Stimulated activated CD4-positive, alpha-beta T cell treated with anti-CD3 and anti-CD28 coated beads, Interleukin-1b, Interleukin-23, amount 100 ng/mL, for 48 hours (primary cell): Measurements from ENCODE around the gene COL6A3.

Experiments used
- DNase-seq: peaks from one replicate; pipeline ENCODE4 v3.0.0-alpha.2; 2020

The COL6A3 gene

DNA sequence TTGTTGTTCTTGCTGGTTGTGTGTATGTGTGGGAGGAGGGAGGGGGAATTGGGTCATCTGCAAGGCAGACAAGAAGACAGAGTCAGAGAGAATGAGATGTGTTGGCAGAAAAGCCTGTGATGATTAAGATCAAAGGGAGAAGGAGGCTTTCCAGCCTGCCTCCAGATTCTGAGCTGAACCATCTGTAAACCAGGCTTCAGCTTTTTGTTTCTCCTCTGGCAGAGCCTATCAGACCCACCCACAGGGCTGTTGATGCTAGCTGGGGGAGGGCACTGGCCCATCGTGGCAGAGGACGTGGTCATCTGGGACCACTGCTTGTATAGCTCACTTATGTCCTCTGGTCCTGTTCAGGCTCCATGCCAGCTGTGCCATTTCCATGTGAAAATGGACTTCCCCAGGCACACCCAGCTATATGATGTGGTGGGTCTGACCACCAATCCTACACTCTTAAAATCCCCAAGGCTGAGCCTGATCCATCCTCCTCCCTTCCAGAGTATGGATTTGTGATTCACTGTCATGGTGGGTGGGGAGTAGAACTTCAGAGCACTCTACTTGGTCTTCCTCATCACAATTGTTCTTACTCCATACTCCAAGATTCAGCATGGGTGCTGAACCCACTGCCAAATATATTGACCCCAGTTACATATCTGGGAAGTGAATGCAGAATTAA lies 27.8 kb upstream of the COL6A3 start:
- peak; percentile 60 for DNase-seq

- peak; percentile 82 for DNase-seq
These were observed 26.9 kb upstream of the COL6A3 start for GRCh38 chr2:237440819-237441281.

GRCh38 chr2:237438080-237438940 lies 24.3 kb upstream of the COL6A3 start:
- DNase-seq: no peak

GRCh38 chr2:237437566-237437965 lies 23.6 kb upstream of the COL6A3 start:
- DNase-seq: no peak

DNA sequence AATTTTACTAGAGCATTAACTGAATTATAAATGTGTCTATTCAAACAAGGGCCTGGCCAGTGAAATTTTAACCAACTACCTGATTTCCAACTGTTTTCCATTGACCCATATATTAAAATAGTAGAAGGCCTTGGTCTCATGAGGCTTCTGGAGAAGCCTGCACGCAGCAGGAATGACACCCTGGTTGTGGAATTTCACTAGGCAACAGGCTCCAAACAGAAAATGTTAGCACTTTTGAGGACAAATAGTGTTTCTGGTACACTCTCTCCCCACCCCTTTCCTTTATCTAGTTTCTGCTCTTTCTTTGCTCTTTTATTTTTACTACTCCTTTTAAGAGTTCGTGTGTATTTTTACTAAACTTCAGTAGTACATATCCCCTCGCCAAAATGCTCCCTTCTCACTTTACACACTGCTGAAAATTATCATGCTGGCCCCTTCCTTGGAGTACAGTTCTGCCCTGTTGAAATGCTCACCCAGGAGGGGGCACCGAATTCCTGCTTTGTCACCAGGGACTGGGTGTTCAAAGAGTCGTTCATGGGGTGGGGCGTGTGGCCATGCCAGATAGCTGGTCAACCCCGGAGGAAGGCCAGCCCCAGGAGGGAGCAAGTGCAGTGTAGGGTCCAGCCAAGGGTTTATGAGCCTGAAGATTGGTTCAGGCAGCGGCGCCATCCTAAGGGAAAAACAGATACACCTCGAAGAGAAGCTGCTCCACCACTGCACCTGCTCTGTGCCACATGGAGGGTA lies 22.1 kb upstream of the COL6A3 start:
- DNase-seq: no peak

GRCh38 chr2:237434866-237435311 lies 20.9 kb upstream of the COL6A3 start:
- DNase-seq: peak; percentile 90

DNA sequence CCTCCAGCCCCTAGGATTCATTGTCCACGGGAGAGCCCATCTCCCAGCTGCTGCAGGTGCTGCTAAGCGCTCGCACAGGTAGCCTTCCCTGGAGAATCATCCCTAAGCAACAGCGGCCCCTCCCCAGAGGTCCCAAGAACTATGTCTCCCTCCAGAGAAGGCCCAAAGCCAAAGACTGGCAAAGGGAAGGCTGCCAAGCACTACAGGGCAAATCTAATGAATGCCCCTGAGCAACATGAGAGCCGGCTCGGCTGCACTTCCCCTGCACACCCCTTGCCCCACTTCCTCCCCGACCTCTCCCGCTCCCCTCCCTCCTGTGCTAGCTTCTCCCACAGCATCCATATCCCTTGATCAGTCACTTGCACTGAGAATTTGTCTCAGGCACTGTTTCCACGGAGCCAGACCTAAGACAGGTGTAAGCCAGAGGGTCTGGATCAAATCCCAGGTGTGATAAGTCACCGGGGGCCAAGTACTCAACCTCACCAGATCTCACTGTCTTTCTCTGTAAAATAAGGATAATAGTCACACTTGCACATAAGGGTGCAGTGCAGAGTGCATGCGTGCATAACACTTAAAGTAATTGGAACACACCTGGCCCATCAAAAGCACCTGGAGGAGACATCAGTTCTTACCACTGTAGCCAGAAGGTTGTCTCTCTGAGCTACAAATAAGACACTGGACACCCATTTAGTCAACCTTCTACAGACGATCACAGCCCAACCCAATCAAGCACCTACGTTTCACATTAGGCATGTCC lies 20.1 kb upstream of the COL6A3 start:
- no peak for DNase-seq

DNA sequence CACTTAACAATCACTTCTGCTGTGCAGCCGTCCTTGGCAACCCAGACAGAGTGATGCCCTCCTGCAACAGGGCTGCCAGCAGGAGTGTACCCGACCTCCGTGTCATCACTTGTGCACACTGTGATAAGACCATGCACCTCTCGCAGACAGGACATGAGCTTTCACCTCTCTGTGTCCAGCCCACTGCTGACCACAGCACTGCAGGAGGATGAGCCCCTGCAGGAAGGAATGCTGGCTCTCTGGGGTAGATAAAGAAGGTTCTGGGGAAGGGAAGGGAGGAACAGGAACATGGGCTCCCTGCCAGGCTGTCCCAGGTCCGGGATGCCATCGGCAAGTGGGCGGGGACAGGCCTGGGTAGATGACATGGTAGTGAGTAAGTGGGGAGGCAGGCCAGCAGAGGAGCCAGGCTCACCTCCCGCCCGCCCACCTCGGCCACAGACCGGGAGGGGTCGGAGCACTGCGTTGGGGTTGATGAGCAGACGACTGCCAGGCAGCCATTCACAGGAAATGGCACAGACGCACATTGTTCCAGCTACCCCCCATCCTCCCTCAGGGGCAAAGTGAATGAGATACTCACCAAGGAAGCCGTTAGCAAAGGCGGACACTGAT lies 18.6 kb upstream of the COL6A3 start:
- peak; percentile 95 for DNase-seq

DNA sequence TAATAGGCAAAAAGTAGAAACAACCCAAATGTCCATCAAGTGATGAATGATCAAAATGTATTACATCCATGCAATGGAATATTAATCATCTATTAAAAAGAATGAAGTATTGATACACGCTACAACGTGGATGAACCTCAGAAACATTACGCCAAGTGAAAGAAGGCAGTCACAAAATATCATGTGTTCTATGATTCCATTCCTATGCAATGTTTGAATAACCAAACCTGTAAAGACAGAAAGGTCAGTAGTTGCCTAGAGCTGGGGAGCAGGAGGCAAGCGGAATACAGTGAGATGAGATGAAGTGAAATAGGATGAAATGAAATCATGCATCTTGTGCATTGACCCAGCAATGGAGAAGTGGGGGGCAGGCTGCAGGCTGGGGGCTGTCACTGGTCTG lies 17.9 kb upstream of the COL6A3 start:
- no peak for DNase-seq

- DNase-seq: no peak
These were observed 17.4 kb upstream of the COL6A3 start for GRCh38 chr2:237431372-237431771.

- DNase-seq: no peak
These were observed 16.9 kb upstream of the COL6A3 start for GRCh38 chr2:237430861-237431260.

DNA sequence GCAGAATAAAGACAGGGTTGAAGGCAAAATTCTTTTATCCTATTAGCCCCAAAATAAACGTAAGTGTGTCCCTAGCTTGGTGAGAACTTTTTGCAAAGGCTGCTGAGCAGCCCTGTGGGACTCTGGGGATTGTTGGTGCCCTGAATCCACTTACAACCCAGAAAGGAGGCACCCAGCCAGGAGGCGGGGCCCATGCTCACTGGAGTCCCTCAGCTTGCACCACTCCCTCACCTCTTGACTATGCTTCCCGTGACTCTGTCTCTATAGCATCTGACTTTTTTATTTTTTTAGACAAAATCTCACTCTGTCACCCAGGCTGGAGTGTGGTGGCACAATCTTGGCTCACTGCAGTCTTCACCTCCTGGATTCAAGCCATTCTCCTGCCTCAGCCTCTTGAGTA lies 15.8 kb upstream of the COL6A3 start:
- peak; percentile 51 for DNase-seq

DNA sequence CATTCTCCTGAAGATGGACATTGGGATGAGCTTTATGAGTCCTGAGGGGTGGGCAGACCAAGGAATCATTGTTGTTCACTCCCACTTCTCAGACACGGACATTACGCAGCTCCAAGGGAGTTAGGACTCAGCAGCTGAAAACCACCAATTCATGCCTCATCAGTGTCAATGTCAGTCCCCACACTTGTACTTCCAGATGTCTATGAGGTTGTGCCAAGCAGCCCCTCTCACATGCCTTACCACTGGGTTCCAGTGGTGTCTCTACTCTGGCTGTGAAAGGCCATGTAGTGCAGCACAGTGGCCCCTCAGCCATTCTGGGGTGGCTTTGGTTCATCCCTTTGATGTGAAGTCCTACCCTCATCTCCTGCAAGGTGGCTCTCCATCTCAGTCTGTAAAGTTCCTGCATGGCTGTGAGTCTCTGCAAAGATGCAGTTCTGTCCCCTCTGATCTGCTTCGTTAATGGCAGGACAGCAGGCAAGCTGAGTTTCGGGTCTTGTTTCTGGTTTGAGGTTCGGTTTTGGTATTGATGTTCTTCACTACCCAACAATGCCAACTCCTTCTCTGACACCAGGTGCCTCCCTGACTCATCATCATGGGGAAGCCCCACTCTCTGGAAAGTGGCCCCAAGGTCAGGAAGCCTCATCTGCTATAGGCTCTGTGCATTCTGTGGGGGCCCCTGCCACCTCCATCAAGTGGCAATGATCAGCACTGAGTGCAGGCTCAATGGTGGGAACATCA lies 14.0 kb upstream of the COL6A3 start:
- DNase-seq: peak; percentile 94

DNA sequence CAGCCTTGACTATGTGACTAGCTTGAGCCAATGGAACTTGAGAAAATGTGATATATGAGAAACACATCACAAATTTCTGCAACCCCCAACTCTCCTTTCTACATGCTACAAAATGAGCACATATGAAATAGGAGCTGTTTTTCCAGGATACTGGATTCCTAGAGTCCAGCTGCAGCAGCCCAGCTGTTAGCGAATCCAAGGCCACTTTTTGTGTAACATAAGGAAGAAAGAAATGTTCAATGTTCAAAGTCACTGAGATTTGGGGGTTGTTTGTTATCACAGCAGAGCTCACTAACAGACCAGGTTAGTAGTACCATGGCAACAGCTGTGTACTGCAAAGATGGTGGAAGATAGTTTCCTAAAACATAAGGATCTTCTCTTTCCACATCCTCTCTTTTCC lies 12.6 kb upstream of the COL6A3 start:
- DNase-seq: no peak

GRCh38 chr2:237425320-237425719 lies 11.4 kb upstream of the COL6A3 start:
- no peak for DNase-seq

- DNase-seq: no peak
These were observed 10.6 kb upstream of the COL6A3 start for GRCh38 chr2:237424544-237424943.

DNA sequence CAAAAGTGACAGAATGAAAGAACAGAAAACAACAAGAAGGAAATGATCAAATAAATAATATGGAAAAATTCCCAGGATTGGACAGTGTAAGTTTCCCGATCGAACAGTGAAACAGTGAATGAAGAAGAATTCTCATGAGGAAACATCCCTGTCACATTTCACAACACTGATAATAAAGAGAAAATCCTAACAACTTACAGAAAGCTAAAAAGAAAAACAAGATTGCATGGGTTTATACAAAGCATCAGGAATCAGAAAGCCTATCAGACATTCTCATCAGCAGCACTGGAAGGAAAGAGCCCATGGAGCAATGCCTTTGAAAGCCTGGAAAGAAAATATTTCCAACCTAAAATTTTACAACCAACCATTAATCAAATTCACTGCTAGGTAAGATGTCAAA lies 9.9 kb upstream of the COL6A3 start:
- DNase-seq: no peak

- no peak for DNase-seq
These were observed 8.3 kb upstream of the COL6A3 start for GRCh38 chr2:237422309-237422708.

GRCh38 chr2:237421542-237422116 lies 7.7 kb upstream of the COL6A3 start:
- DNase-seq: peak; percentile 79

GRCh38 chr2:237418300-237418699 lies 4.3 kb upstream of the COL6A3 start:
- DNase-seq: no peak
